DOHH2 (cell line): ENCODE data around the gene SUCNR1.

Experiments used
- H3F3A ChIP-seq: fragments of 200-600 bp; sonication (generic), shearing (Covaris generic); 2 replicates; pipeline ENCODE4 v1.6.0; 2016; ENCODE audit warnings: antibody characterized with exemption, mild to moderate bottlenecking; ENCODE audit not compliant: control insufficient read depth, insufficient read depth
- H3K27ac ChIP-seq: fragments of 200-600 bp; sonication (generic); 2 replicates; pipeline ENCODE4 v1.5.1; 2014; ENCODE audit warnings: low read depth, mild to moderate bottlenecking, low read length, moderate library complexity
- H3K27me3 ChIP-seq: fragments of 200-600 bp; sonication (generic); 2 replicates; pipeline ENCODE4 v1.6.1; 2014; ENCODE audit warnings: mild to moderate bottlenecking, low read length, mixed read lengths; ENCODE audit not compliant: control insufficient read depth
- H3K36me3 ChIP-seq: fragments of 200-600 bp; sonication (generic); 2 replicates; pipeline ENCODE4 v1.6.1; 2014; ENCODE audit warnings: mild to moderate bottlenecking, low read length, moderate library complexity, mixed read lengths; ENCODE audit not compliant: control insufficient read depth
- H3K4me1 ChIP-seq: fragments of 200-600 bp; sonication (generic); 2 replicates; pipeline ENCODE4 v1.6.1; 2014; ENCODE audit warnings: mild to moderate bottlenecking, low read length, mixed read lengths; ENCODE audit not compliant: control insufficient read depth
- H3K4me2 ChIP-seq: fragments of 200-600 bp; sonication (generic); 2 replicates; pipeline ENCODE4 v1.6.0; 2014; ENCODE audit warnings: mild to moderate bottlenecking, low read length, moderate library complexity
- H3K4me3 ChIP-seq: fragments of 200-600 bp; sonication (generic); 2 replicates; pipeline ENCODE4 v1.5.1; 2014; ENCODE audit warnings: mild to moderate bottlenecking, low read length, mixed read lengths
- H3K79me2 ChIP-seq: fragments of 200-600 bp; sonication (generic); 2 replicates; pipeline ENCODE4 v1.6.1; 2014; ENCODE audit warnings: mild to moderate bottlenecking, low read length, mixed read lengths; ENCODE audit not compliant: control insufficient read depth
- H3K9me2 ChIP-seq: fragments of 200-600 bp; sonication (generic); replicated peaks from 2 replicates; pipeline ENCODE4 v1.6.1; 2014; ENCODE audit warnings: mild to moderate bottlenecking, low read length, mixed read lengths; ENCODE audit not compliant: control insufficient read depth
- H3K9me3 ChIP-seq: fragments of 200-600 bp; sonication (generic); 2 replicates; pipeline ENCODE4 v1.6.1; 2014; ENCODE audit warnings: antibody characterized with exemption, low read length, mixed read lengths; ENCODE audit not compliant: control insufficient read depth, insufficient read depth
- H4K20me1 ChIP-seq: fragments of 200-600 bp; sonication (generic); 2 replicates; pipeline ENCODE4 v1.6.0; 2014; ENCODE audit warnings: low read depth, mild to moderate bottlenecking, antibody characterized with exemption, low read length, moderate library complexity; ENCODE audit not compliant: control insufficient read depth, insufficient read depth
- EZH2phosphoT487 ChIP-seq: fragments of 200-600 bp; sonication (generic); IDR thresholded peaks from 2 replicates; pipeline ENCODE4 v1.6.1; 2017; ENCODE audit warnings: borderline replicate concordance, mild to moderate bottlenecking, antibody characterized with exemption, low read length, moderate library complexity, mixed read lengths
- TF ChIP-seq, protein P1 (sequence below): fragments of 200-600 bp; sonication (generic); IDR thresholded peaks from one replicate; pipeline ENCODE4 v1.5.1; 2014; ENCODE audit warnings: antibody characterized with exemption, mild to moderate bottlenecking, low read depth, low read length; ENCODE audit not compliant: poor library complexity, severe bottlenecking

The SUCNR1 gene

DNA sequence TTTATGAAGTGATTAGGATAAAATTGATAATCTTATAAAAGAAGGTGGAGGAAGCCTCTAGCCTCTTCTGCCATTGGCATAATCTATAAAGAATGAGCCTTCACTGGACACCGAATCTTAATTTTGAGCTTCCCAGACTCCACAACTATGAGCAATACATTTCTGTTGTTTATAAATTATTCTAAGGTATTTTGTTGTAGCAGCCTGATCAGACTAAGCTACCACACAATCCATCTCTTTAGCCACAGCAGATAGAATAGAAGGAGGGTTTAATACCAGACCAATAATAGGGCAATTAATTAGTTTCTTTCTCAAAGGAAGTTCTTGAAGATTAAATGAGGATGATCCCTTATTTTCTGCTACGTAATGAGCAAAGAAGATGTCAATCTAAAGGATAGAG lies 33.3 kb downstream of the SUCNR1 start:
- no peaks in the 10 kb centered on the region for H3F3A ChIP-seq
- H3K4me2 ChIP-seq = no peak overlapping the region
- H3K79me2 ChIP-seq = no peaks in the 10 kb centered on the region
- H3K9me3 ChIP-seq = no peaks in the 10 kb centered on the region
- no peaks in the 10 kb centered on the region for H3K36me3 ChIP-seq
- no peak overlapping the region for H3K27ac ChIP-seq
- peaks cover 4% of the 10 kb centered on the region; the same call in 1 of the 2 replicates for H3K27me3 ChIP-seq
- H3K4me1 ChIP-seq = no peaks in the 10 kb centered on the region; the same call in 1 of the 2 replicates
- no peaks in the 10 kb centered on the region for H3K9me2 ChIP-seq
- H4K20me1 ChIP-seq = no peaks in the 10 kb centered on the region
- TF ChIP-seq, protein P1, sequence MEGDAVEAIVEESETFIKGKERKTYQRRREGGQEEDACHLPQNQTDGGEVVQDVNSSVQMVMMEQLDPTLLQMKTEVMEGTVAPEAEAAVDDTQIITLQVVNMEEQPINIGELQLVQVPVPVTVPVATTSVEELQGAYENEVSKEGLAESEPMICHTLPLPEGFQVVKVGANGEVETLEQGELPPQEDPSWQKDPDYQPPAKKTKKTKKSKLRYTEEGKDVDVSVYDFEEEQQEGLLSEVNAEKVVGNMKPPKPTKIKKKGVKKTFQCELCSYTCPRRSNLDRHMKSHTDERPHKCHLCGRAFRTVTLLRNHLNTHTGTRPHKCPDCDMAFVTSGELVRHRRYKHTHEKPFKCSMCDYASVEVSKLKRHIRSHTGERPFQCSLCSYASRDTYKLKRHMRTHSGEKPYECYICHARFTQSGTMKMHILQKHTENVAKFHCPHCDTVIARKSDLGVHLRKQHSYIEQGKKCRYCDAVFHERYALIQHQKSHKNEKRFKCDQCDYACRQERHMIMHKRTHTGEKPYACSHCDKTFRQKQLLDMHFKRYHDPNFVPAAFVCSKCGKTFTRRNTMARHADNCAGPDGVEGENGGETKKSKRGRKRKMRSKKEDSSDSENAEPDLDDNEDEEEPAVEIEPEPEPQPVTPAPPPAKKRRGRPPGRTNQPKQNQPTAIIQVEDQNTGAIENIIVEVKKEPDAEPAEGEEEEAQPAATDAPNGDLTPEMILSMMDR = no peak
- no peak for TF ChIP-seq EZH2phosphoT487
- H3K4me3 ChIP-seq = no peak overlapping the region

- Histone ChIP-seq H3K4me2 (no peak overlapping the region), H3K27ac (no peak overlapping the region), H3K4me1 (no peaks in the 10 kb centered on the region; the same call in 1 of the 2 replicates), H4K20me1 (no peaks in the 10 kb centered on the region), H3K4me3 (no peak overlapping the region), H3F3A (no peaks in the 10 kb centered on the region), H3K9me3 (no peaks in the 10 kb centered on the region), H3K79me2 (no peaks in the 10 kb centered on the region), H3K27me3 (peaks cover 4% of the 10 kb centered on the region; the same call in 1 of the 2 replicates), H3K36me3 (no peaks in the 10 kb centered on the region), H3K9me2 (no peaks in the 10 kb centered on the region)
- TF ChIP-seq, protein P1 = no peak
- TF ChIP-seq EZH2phosphoT487 = no peak
Observed at GRCh38 chr3:151908399-151908798, 35.0 kb downstream of the SUCNR1 start.

GRCh38 chr3:151909681-151910405 lies 36.4 kb downstream of the SUCNR1 start:
- Histone ChIP-seq H3K4me1 (no peaks in the 10 kb centered on the region), H3F3A (no peaks in the 10 kb centered on the region), H3K79me2 (no peaks in the 10 kb centered on the region)

More at GRCh38 chr3:151909681-151910405, 36.4 kb downstream of the SUCNR1 start:
- TF ChIP-seq EZH2phosphoT487 = no peak
- TF ChIP-seq, protein P1 = no peak
- Histone ChIP-seq H3K27me3 (peaks cover 4% of the 10 kb centered on the region; the same call in 1 of the 2 replicates), H3K9me2 (no peaks in the 10 kb centered on the region), H3K9me3 (no peaks in the 10 kb centered on the region), H3K36me3 (no peaks in the 10 kb centered on the region), H3K4me3 (no peak overlapping the region), H4K20me1 (no peaks in the 10 kb centered on the region), H3K4me2 (no peak overlapping the region), H3K27ac (no peak overlapping the region)
